ENCODE results near the gene GUK1. TPM values are rescaled to one million over a fixed set of nuclear protein-coding genes. Genes with fewer than 3 reads are reported as not detected.

Gene GUK1
- 465 and 524 TPM in 2 replicates for total RNA-seq (2012; rRNA removed)
- 548 and 630 TPM in 2 replicates for polyA plus RNA-seq (2012; rRNA removed)
- polyA plus RNA-seq (2012; cell fraction: cytosol; rRNA removed), result 522 and 1,067 TPM in 2 replicates
- 571 and 1,090 TPM in 2 replicates for polyA plus RNA-seq (2012; cell fraction: nucleus; rRNA removed; ENCODE audit: low replicate concordance)
- percentile 78 among the genes with signal in this experiment for Bru-seq, nascent RNA
- BruChase-seq, experiment 1, labeled RNA remaining after a 6-hour chase, result percentile 69 among the genes with signal in this experiment
- percentile 73 among the genes with signal in this experiment for BruChase-seq, experiment 2, labeled RNA remaining after a 2-hour chase
- long read RNA-seq, transcript GUK1-208 (7 exons, 842 nt), result minor isoform, 19 of 329 reads
- long read RNA-seq, transcript GUK1-210 (8 exons, 990 nt), result major isoform, 203 of 329 reads
- long read RNA-seq, transcript GUK1-202 (7 exons, 940 nt), result minor isoform, 7 of 329 reads
- long read RNA-seq, transcript GUK1-201 (9 exons, 1,084 nt), result minor isoform, 27 of 329 reads
- long read RNA-seq, partial matches to known transcripts, result 18 of 329 reads
- long read RNA-seq, other reads (novel, unspliced or antisense), result 47 of 329 reads

GRCh38 chr1:228139931-228140723 lies at the start of gene GUK1:
TSS of gene GUK1 (plus strand) at chr1:228140279. CDS start at chr1:228140303, 24 bp downstream.
- H2AFZ ChIP-seq (replicated peaks; ENCODE audit: low read length, poor library complexity), result peak within 1 kb of the TSS; percentile 93
- no TSS peak for BruUV-seq (replicated peaks)
- H4K8ac ChIP-seq (ENCODE audit: low read depth in 2 of 2, low read length in 2 of 2), result peak within 1 kb of the TSS; percentile 98
- intact Hi-C loops (cut with micrococcal nuclease), result loop anchor here (1.0 to 10.0 kb wide), 3 partner anchors 10 to 135 kb away; partner anchors contain the start of gene C1orf35
- peak within 1 kb of the TSS; percentile 39; the same call in 1 of the 2 replicates for H3K18ac ChIP-seq (ENCODE audit: low read depth, low read length)
- peak within 1 kb of the TSS; percentile 87 for H3K27ac ChIP-seq (ENCODE audit: insufficient read depth, low read length)
- in situ Hi-C loops (cut with MboI; ENCODE audit: low sequenced_read_pairs), result loop anchor here (10.0 kb wide), 1 partner anchor 365 kb away; no protein-coding TSS in a partner anchor
- peaks cover 0 to 42% of the 10 kb centered on the region in 2 experiments; a peak in 2 of 4 replicates for H3K79me1 ChIP-seq (ENCODE audit: low read depth in 1 of 2, low read length in 2 of 2)
- dilution Hi-C loops (cut with HindIII; ENCODE audit: low sequenced_read_pairs, unreplicated experiment), result no loop called here
- peaks cover 24% of the 10 kb centered on the region for H3K9me1 ChIP-seq (ENCODE audit: insufficient read depth, low read length)
- ATAC-seq (ENCODE audit: low read depth), result peak; percentile 95
- peaks cover 19% of the 10 kb centered on the region for H3K4me1 ChIP-seq (ENCODE audit: control insufficient read depth, insufficient read depth, low read length)
- H4K20me1 ChIP-seq (ENCODE audit: insufficient read depth, low read length), result peaks cover 46% of the 10 kb centered on the region
- H3K27me3 ChIP-seq (ENCODE audit: control insufficient read depth, insufficient read depth, low read length), result peaks cover 4% of the 10 kb centered on the region
- CTCF ChIA-PET, result no interaction called here
- peak within 1 kb of the TSS; percentile 91 for H3K9ac ChIP-seq (ENCODE audit: low read depth, low read length)
- peak within 1 kb of the TSS; percentile 79 for H2BK5ac ChIP-seq (ENCODE audit: low read depth, low read length, poor library complexity, severe bottlenecking)
- peak within 1 kb of the TSS; percentile 80; the same call in 1 of the 2 replicates for H3K56ac ChIP-seq (ENCODE audit: extremely low read depth, insufficient read depth, low read length)
- peak; percentile 99 for DNase-seq
- H3K4me2 ChIP-seq (ENCODE audit: low read depth, low read length), result peak within 1 kb of the TSS; percentile 93
- WGBS, 2 experiments (ENCODE audit: extremely low coverage in 2 of 2, insufficient read length in 1 of 2), result 0% methylated on average over 44 of the region's 95 CpGs; no CpG with 5 or more reads in 1 of the 2 experiments
- H4K91ac ChIP-seq (ENCODE audit: insufficient read depth, low read depth, low read length), result peak within 1 kb of the TSS; percentile 91
- H2BK20ac ChIP-seq (ENCODE audit: low read depth, low read length), result no peak within 1 kb of the TSS
- peak within 1 kb of the TSS; percentile 71 for H4K5ac ChIP-seq (ENCODE audit: low read depth, low read length)
- peak within 1 kb of the TSS; percentile 84 for H3K4me3 ChIP-seq (ENCODE audit: insufficient read depth, low read depth, low read length)
- POLR2A ChIA-PET (ENCODE audit: unreplicated experiment), result no interaction called here
- H3K9me3 ChIP-seq (ENCODE audit: control insufficient read depth, insufficient read depth, low read length), result no peaks in the 10 kb centered on the region
- H2BK15ac ChIP-seq (ENCODE audit: low read depth, low read length), result peak within 1 kb of the TSS; percentile 13; the same call in 1 of the 3 replicates
- peak within 1 kb of the TSS; percentile 97 for H2AK9ac ChIP-seq (replicated peaks; ENCODE audit: low read depth, low read length, poor library complexity)
- H3K23ac ChIP-seq (ENCODE audit: low read depth, low read length), result peak within 1 kb of the TSS; percentile 93
- H3K14ac ChIP-seq (replicated peaks; ENCODE audit: low read depth, low read length), result peak within 1 kb of the TSS; percentile 96
- H2BK120ac ChIP-seq (ENCODE audit: low read depth, low read length), result peak within 1 kb of the TSS; percentile 68
- H2AK5ac ChIP-seq (ENCODE audit: low read depth, low read length), result peak within 1 kb of the TSS; percentile 89
- H3K4ac ChIP-seq (ENCODE audit: low read depth, low read length), result peak within 1 kb of the TSS; percentile 91
- peaks cover 5% of the 10 kb centered on the region for H3K36me3 ChIP-seq (ENCODE audit: control insufficient read depth, insufficient read depth, low read length)
- TF ChIP-seq MAZ (IDR thresholded peaks at IDR 0.05; ENCODE audit: borderline replicate concordance, low read depth, low read length) (peak; percentile 84; the same call in 1 of the 2 replicates), USF2 (IDR thresholded peaks at IDR 0.05; ENCODE audit: low read depth, low read length) (no peak), CHD1 (IDR thresholded peaks at IDR 0.05; ENCODE audit: low read depth, low read length) (no peak; the same call in 1 of the 2 replicates), RAD21 (IDR thresholded peaks at IDR 0.05; ENCODE audit: low read length) (no peak), CEBPB (IDR thresholded peaks at IDR 0.05; ENCODE audit: low read depth, low read length) (no peak), MAFK (IDR thresholded peaks at IDR 0.05; ENCODE audit: low read depth, low read length) (0 out of 2 replicates have a peak, but pooled peaks have one; percentile 1), RFX5 (IDR thresholded peaks at IDR 0.05; ENCODE audit: low read depth, low read length) (no peak; the same call in 1 of the 2 replicates), BHLHE40 (IDR thresholded peaks at IDR 0.05; ENCODE audit: low read depth, low read length) (0 out of 2 replicates have a peak, but pooled peaks have one; percentile 2), POLR2A (IDR thresholded peaks at IDR 0.05; ENCODE audit: low read depth, low read length) (peak; percentile 97), RCOR1 (IDR thresholded peaks at IDR 0.05; ENCODE audit: insufficient replicate concordance, low read length) (no peak), FOS (IDR thresholded peaks at IDR 0.05; ENCODE audit: low read depth, low read length) (peak; percentile 14; the same call in 1 of the 2 replicates), SMC3 (IDR thresholded peaks at IDR 0.05; ENCODE audit: low read depth, low read length) (no peak), MXI1 (IDR thresholded peaks at IDR 0.05; ENCODE audit: borderline replicate concordance, low read depth, low read length) (no peak)
